HEK293T (cell line): ENCODE measurements around the gene PLK5.

Experiments used
- CTCF ChIA-PET: fragments of 350-600 bp; formaldehyde crosslinking; extraction: SDS; loops from one replicate; lab custom pipeline; 2021; ENCODE audit warnings: antibody characterized with exemption, inconsistent platforms; lab: Yijun Ruan, JAX
- POLR2A ChIA-PET: fragments of 350-600 bp; formaldehyde crosslinking; extraction: SDS; loops from one replicate; lab custom pipeline; 2020; ENCODE audit warnings: antibody characterized with exemption, inconsistent platforms; lab: Yijun Ruan, JAX
- DNase-seq: peaks from one replicate; pipeline ENCODE4 v3.0.0; 2012; ENCODE audit warnings: mixed read lengths; ENCODE audit errors: extremely low spot score
- ARNT ChIP-seq: fragments of 450-650 bp; IDR thresholded peaks from 2 replicates; pipeline ENCODE4 v1.6.1; 2017; ENCODE audit warnings: mild to moderate bottlenecking
- BHLHE40 ChIP-seq: fragments of 450-650 bp; IDR thresholded peaks from 2 replicates; pipeline ENCODE4 v1.6.1; 2016; ENCODE audit warnings: mild to moderate bottlenecking, moderate library complexity, borderline replicate concordance
- CTBP1 ChIP-seq: fragments of 450-650 bp; IDR thresholded peaks from 2 replicates; pipeline ENCODE4 v1.6.1; 2016; ENCODE audit warnings: borderline replicate concordance
- ELF4 ChIP-seq: fragments of 450-650 bp; IDR thresholded peaks from 2 replicates; pipeline ENCODE4 v1.6.1; 2017; ENCODE audit warnings: antibody characterized with exemption
- FOXA1 ChIP-seq: fragments of 450-650 bp; IDR thresholded peaks from 2 replicates; pipeline ENCODE4 v1.6.1; 2016; ENCODE audit warnings: mild to moderate bottlenecking
- FOXK2 ChIP-seq: fragments of 450-650 bp; IDR thresholded peaks from 2 replicates; pipeline ENCODE4 v1.6.1; 2016; ENCODE audit warnings: mild to moderate bottlenecking
- FOXM1 ChIP-seq: fragments of 450-650 bp; IDR thresholded peaks from 2 replicates; pipeline ENCODE4 v1.6.1; 2017; ENCODE audit warnings: mild to moderate bottlenecking, borderline replicate concordance
- HDGF ChIP-seq: fragments of 450-650 bp; IDR thresholded peaks from 2 replicates; pipeline ENCODE4 v1.6.1; 2017; ENCODE audit warnings: antibody characterized with exemption, borderline replicate concordance
- L3MBTL2 ChIP-seq: fragments of 450-650 bp; conservative IDR thresholded peaks from 2 replicates; pipeline ENCODE4 v1.6.1; 2016; ENCODE audit warnings: mild to moderate bottlenecking
- LEF1 ChIP-seq: fragments of 450-650 bp; IDR thresholded peaks from 2 replicates; pipeline ENCODE4 v1.6.1; 2017; ENCODE audit warnings: mild to moderate bottlenecking, borderline replicate concordance
- NFRKB ChIP-seq: fragments of 450-650 bp; IDR thresholded peaks from 2 replicates; pipeline ENCODE4 v1.6.1; 2016; ENCODE audit warnings: mild to moderate bottlenecking, moderate library complexity
- SP1 ChIP-seq: fragments of 450-650 bp; IDR thresholded peaks from 2 replicates; pipeline ENCODE4 v1.6.1; 2017
- SUZ12 ChIP-seq: fragments of 450-650 bp; IDR thresholded peaks from 2 replicates; pipeline ENCODE4 v1.6.1; 2016; ENCODE audit warnings: mild to moderate bottlenecking
- TARDBP ChIP-seq: fragments of 450-650 bp; IDR thresholded peaks from 2 replicates; pipeline ENCODE4 v1.6.1; 2016
- ZNF384 ChIP-seq: fragments of 450-650 bp; IDR thresholded peaks from 2 replicates; pipeline ENCODE4 v1.6.1; 2016
- TF ChIP-seq, protein P1 (sequence below): fragments of 450-650 bp; IDR thresholded peaks from 2 replicates; pipeline ENCODE4 v1.6.1; 2016

PLK5 gene

DNA sequence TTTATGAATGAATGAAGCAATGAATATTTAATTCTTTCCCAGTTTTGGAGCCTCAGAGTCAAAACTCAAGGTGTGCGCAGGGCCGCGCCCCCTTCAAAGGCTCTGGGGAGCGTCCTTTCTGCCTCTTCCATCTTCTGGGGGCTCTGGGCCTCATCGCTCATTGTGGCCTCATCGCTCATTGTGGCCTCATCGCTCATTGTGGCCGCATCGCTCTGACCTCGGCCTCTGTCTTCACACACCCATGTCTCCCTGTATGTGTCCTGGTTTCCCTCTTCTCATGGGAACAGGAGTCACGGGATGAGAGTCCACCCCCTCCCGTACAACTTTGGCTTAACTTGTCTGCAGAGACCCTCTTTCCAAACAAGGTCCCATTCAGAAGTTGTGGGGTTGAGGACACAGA is 47.5 kb downstream of the PLK5 start:
- no peak for TF ChIP-seq FOXK2
- TF ChIP-seq, protein P1, sequence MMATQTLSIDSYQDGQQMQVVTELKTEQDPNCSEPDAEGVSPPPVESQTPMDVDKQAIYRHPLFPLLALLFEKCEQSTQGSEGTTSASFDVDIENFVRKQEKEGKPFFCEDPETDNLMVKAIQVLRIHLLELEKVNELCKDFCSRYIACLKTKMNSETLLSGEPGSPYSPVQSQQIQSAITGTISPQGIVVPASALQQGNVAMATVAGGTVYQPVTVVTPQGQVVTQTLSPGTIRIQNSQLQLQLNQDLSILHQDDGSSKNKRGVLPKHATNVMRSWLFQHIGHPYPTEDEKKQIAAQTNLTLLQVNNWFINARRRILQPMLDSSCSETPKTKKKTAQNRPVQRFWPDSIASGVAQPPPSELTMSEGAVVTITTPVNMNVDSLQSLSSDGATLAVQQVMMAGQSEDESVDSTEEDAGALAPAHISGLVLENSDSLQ: no peak
- no peak for TF ChIP-seq FOXA1
- no peak for TF ChIP-seq L3MBTL2
- no peak for TF ChIP-seq LEF1
- POLR2A ChIA-PET: no interaction called here
- no peak for DNase-seq
- CTCF ChIA-PET: no interaction called here

DNA sequence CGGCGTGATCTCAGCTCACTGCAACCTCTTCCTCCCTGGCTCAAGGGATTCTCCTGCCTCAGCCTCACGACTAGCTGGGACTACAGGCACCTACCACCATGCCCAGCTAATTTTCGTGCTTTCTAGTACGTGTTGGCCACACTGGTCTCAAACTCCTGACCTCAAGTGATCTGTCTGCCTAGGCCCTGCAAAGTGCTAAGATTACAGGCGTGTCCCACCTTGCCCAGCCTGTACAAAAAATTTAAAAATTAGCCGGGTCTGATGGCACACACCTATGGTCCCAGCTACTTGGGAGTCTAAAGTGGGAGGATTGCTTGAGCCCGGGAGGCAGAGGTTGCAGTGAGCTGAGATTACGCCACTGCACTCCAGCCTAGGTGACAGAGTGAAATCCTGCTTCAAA is 48.9 kb downstream of the PLK5 start:
- TF ChIP-seq NFRKB (no peak), L3MBTL2 (no peak), ELF4 (no peak), CTBP1 (no peak), BHLHE40 (no peak), FOXM1 (no peak), ZNF384 (no peak), TARDBP (no peak), ARNT (no peak), HDGF (no peak), SP1 (no peak), FOXK2 (no peak), FOXA1 (no peak), LEF1 (no peak), SUZ12 (no peak)
- TF ChIP-seq, protein P1: no peak
- ChIA-PET POLR2A (interaction anchor here (1.0 to 1.2 kb wide), 2 partner anchors 17 to 18 kb away, joined by 3 to 4 read pairs; no protein-coding TSS in a partner anchor), CTCF (interaction anchor here (0.6 kb wide), 1 partner anchor 141 kb away, joined by 3 read pairs; no protein-coding TSS in a partner anchor)

DNA sequence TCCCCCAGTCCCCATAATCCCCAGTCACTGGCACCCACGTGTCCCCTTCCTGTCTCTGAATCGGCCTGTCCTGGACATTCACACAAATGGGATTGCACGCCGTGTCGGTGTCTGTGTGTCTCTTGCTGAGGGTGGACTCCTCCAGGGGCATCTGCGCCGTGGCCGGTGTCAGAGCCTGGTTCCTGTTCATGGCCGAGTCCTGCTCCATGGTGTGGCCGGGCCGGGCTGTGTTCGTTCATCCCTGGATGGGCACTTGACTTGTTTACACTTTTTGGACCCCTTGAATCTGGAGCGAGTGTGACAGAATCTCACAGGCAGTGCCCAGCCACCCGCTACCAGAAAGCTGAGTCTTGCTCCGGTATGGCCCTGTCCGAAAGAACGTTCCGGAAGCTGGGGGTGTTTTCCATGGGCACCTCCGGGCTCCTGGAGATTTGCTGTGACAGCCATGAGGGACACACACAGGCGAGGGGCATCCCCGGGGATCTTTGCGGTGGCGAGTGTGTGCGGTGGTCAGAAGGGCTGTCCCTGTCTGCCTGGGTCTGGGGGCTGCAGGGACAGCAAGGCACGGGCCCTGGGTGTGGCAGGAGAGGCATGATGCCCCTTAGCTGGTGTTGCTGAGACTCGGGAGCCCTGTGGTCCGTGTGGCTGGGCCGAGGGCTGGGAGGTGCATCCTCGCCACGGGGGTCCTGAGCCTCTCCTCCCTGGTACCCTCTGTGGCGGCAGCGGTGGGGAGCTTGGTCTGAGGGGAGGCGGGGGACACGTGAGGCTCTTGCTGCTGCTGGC is 50.7 kb downstream of the PLK5 start:
- no peak for DNase-seq
- CTCF ChIA-PET: no interaction called here
- POLR2A ChIA-PET: interaction anchor here (5.0 kb wide), 1 partner anchor 16 kb away, joined by 19 read pairs; no protein-coding TSS in a partner anchor
- TF ChIP-seq FOXM1 (no peak), ELF4 (no peak), FOXA1 (no peak), SUZ12 (no peak), HDGF (no peak), BHLHE40 (no peak)
- TF ChIP-seq, protein P1: no peak

More for the DNA sequence above, 48.9 kb downstream of the PLK5 start:
- DNase-seq: no peak

DNA sequence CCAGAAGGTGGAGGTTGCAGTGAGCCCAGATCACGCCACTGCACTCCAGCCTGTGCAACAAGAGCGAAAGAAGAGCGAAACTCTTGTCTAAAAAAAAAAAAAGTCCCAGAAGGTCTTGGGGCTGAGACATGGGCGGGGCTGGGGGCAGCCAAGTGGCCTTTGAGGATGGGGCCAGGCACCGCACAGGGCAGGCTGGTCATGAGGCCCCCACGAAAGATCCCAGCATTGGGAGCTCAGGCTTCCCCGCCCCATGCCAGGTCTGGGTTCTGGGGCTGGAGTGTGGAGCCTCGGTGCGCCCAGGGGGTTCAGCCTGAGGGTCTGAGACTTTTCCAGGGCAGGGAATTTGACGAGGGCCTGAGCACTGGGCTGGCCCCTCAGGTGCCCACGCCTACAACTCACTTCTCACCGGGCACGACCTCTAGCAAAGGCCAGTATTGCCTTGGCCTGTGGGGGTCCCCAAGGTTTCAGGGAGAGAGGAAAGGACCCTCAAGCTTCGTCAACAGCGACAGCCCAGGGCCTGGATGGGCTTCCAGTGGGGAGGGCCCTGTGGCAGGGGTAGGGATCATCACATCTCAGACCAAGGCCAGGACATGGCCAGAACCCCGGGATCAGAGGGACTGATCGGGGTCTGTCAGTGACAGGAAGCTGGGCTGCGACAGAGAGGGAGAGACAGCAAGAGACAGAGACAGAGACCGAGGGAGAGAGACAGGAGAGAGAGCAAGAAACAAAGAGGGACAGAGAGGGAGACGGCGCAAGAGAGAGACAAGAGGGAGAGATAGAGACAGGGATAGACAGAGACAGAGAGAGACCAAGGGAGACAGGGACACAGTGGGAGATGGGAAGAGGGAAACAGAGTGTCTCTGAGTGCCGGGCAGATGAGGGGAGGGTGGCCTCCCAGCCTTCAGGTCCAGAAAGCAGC is 51.7 kb downstream of the PLK5 start:
- no peak for DNase-seq
- TF ChIP-seq SP1 (no peak), NFRKB (no peak), ELF4 (no peak), FOXM1 (no peak), CTBP1 (no peak), ZNF384 (no peak), HDGF (no peak), LEF1 (no peak), FOXK2 (no peak), TARDBP (no peak), SUZ12 (no peak), ARNT (no peak), BHLHE40 (no peak), FOXA1 (no peak), L3MBTL2 (no peak)
- TF ChIP-seq, protein P1: no peak
- ChIA-PET CTCF (no interaction called here), POLR2A (interaction anchor here (0.9 to 5.0 kb wide), 2 partner anchors 12 to 15 kb away, joined by 3 to 19 read pairs; no protein-coding TSS in a partner anchor)
